H1 (cell line): ENCODE results near the gene ADGRD2. TPM values are rescaled to one million over a fixed set of nuclear protein-coding genes. Genes with fewer than 3 reads are reported as not detected.
A peak's percentile ranks its signal among the peaks of the same experiment; 100 is the strongest.

Experiments used
- CTCF ChIA-PET: fragments of 300-600 bp; sonication (Branson Sonifier 250); formaldehyde crosslinking; loops from one replicate; lab custom pipeline; 2021; ENCODE audit not compliant: partially characterized antibody; lab: Charles Lee
- POLR2A ChIA-PET: fragments of 300-600 bp; sonication (Branson Sonifier 250); formaldehyde crosslinking; loops from one replicate; lab custom pipeline; 2021; ENCODE audit warnings: inconsistent platforms; ENCODE audit not compliant: partially characterized antibody; lab: Charles Lee
- DNase-seq, 2 experiments: peaks; one replicate each; pipeline versions ENCODE4 v3.0.0 to v3.0.0-alpha.2; 2010 to 2022; ENCODE audit warnings: low spot score in 2 of 2, low read depth in 1 of 2, mixed read lengths in 1 of 2
- FAIRE-seq: peaks from 2 replicates; lab custom pipeline; 2011; peaks lifted over from hg19 to GRCh38; lab: Jason Lieb, UNC
- H2AFZ ChIP-seq: 2 replicates; pipeline ENCODE4 v1.8.1; 2012; ENCODE audit warnings: low read length, inconsistent platforms
- H2AK5ac ChIP-seq: 2 replicates; pipeline ENCODE4 v1.6.1; 2013; ENCODE audit warnings: low read depth, low read length
- H2BK120ac ChIP-seq: replicated peaks from 2 replicates; pipeline ENCODE3; 2013; ENCODE audit warnings: low read depth, low read length, inconsistent platforms
- H2BK12ac ChIP-seq: 2 replicates; pipeline ENCODE4 v1.6.1; 2013; ENCODE audit warnings: low read depth, low read length
- H2BK15ac ChIP-seq: 2 replicates; pipeline ENCODE4 v1.6.1; 2013; ENCODE audit warnings: low read length
- H2BK20ac ChIP-seq: 2 replicates; pipeline ENCODE4 v1.6.1; 2013; ENCODE audit warnings: low read length
- H2BK5ac ChIP-seq: 2 replicates; pipeline ENCODE4 v1.6.1; 2013; ENCODE audit warnings: low read depth, low read length
- H3K14ac ChIP-seq: 2 replicates; pipeline ENCODE4 v1.6.1; 2013; ENCODE audit warnings: inconsistent platforms; ENCODE audit not compliant: insufficient read length
- H3K18ac ChIP-seq: 2 replicates; pipeline ENCODE4 v1.6.1; 2013; ENCODE audit warnings: low read length; ENCODE audit errors: extremely low read depth
- H3K23ac ChIP-seq: 2 replicates; pipeline ENCODE4 v1.6.1; 2013; ENCODE audit warnings: inconsistent platforms; ENCODE audit not compliant: insufficient read length
- H3K23me2 ChIP-seq: 2 replicates; pipeline ENCODE4 v1.6.1; 2013; ENCODE audit warnings: low read depth, low read length
- H3K27ac ChIP-seq: 2 replicates; pipeline ENCODE4 v1.6.1; 2011; ENCODE audit warnings: low read depth, low read length, inconsistent platforms
- H3K27me3 ChIP-seq, 4 experiments: replicated peaks in 1 of 4; 1 replicate in 1 of 4; 2 replicates in 3 of 4; pipeline versions ENCODE4 v1.6.1 to v1.8.1; 2011 to 2013; ENCODE audit warnings: low read length in 3 of 4, mild to moderate bottlenecking in 3 of 4, inconsistent platforms in 2 of 4, mixed read lengths in 2 of 4, moderate library complexity in 1 of 4; ENCODE audit not compliant: control insufficient read depth in 3 of 4, insufficient read depth in 3 of 4; ENCODE audit errors: extremely low read depth in 1 of 4
- H3K36me3 ChIP-seq, 4 experiments: 2 replicates each; pipeline versions ENCODE4 v1.6.1 to v1.8.1; 2011 to 2013; ENCODE audit warnings: mild to moderate bottlenecking in 4 of 4, low read length in 3 of 4, moderate library complexity in 2 of 4, control low read depth in 1 of 4, inconsistent platforms in 1 of 4; ENCODE audit not compliant: insufficient read depth in 4 of 4, control insufficient read depth in 2 of 4
- H3K4ac ChIP-seq: replicated peaks from 2 replicates; pipeline ENCODE3; 2013; ENCODE audit warnings: low read length, low read depth, mixed read lengths, inconsistent platforms; ENCODE audit not compliant: insufficient read length
- H3K4me1 ChIP-seq, 4 experiments: replicated peaks in 1 of 4; 1 replicate in 1 of 4; 2 replicates in 3 of 4; pipeline versions ENCODE4 v1.6.1 to v1.8.1; 2011 to 2013; ENCODE audit warnings: low read length in 3 of 4, inconsistent platforms in 2 of 4, mixed read lengths in 1 of 4; ENCODE audit not compliant: insufficient read depth in 4 of 4, control insufficient read depth in 3 of 4
- H3K4me2 ChIP-seq, 2 experiments: 2 replicates each; pipeline versions ENCODE4 v1.6.1 to v1.8.1; 2011 to 2013; ENCODE audit warnings: low read depth in 2 of 2, low read length in 2 of 2, control low read depth in 1 of 2, inconsistent platforms in 1 of 2, mild to moderate bottlenecking in 1 of 2; ENCODE audit not compliant: insufficient read depth in 1 of 2
- H3K4me3 ChIP-seq, 4 experiments: fragments of 200-600, 300-600 bp in 1 of 4; sonication (generic), shearing (Covaris generic), sonication (Bioruptor Twin) in 1 of 4; 2 replicates each; pipeline versions ENCODE4 v1.5.1 to v1.8.1; 2011 to 2016; ENCODE audit warnings: low read length in 4 of 4, low read depth in 3 of 4, control low read depth in 2 of 4, inconsistent platforms in 2 of 4, mild to moderate bottlenecking in 2 of 4, mixed read lengths in 1 of 4, moderate library complexity in 1 of 4; ENCODE audit not compliant: insufficient read depth in 2 of 4; ENCODE audit errors: extremely low read depth in 1 of 4
- H3K56ac ChIP-seq: replicated peaks from 2 replicates; pipeline ENCODE3; 2013; ENCODE audit warnings: low read depth, mild to moderate bottlenecking, mixed read lengths, low read length, inconsistent platforms; ENCODE audit not compliant: insufficient read length
- H3K79me1 ChIP-seq: 2 replicates; pipeline ENCODE4 v1.6.1; 2013; ENCODE audit warnings: low read depth, low read length, control low read depth
- H3K79me2 ChIP-seq, 2 experiments: 2 replicates each; pipeline versions ENCODE4 v1.6.1 to v1.8.1; 2012 to 2013; ENCODE audit warnings: low read length in 2 of 2, mild to moderate bottlenecking in 2 of 2, inconsistent platforms in 1 of 2; ENCODE audit not compliant: insufficient read depth in 2 of 2, control insufficient read depth in 1 of 2
- H3K9ac ChIP-seq, 4 experiments: replicated peaks in 1 of 4; 1 replicate in 1 of 4; 2 replicates in 3 of 4; pipeline versions ENCODE4 v1.6.1 to v1.8.1; 2011 to 2013; ENCODE audit warnings: low read depth in 3 of 4, low read length in 3 of 4, control low read depth in 2 of 4, mild to moderate bottlenecking in 2 of 4, moderate library complexity in 2 of 4, inconsistent platforms in 1 of 4; ENCODE audit errors: extremely low read depth in 1 of 4
- H3K9me3 ChIP-seq, 2 experiments: 2 replicates each; pipeline versions ENCODE4 v1.6.1 to v1.8.1; 2012 to 2013; ENCODE audit warnings: mild to moderate bottlenecking in 2 of 2, moderate library complexity in 2 of 2, control low read depth in 1 of 2, inconsistent platforms in 1 of 2, low read depth in 1 of 2, low read length in 1 of 2, mixed read lengths in 1 of 2; ENCODE audit not compliant: insufficient read depth in 2 of 2
- H4K20me1 ChIP-seq, 2 experiments: replicated peaks in 1 of 2; 2 replicates each; pipeline versions ENCODE3 to v1.8.1; 2011 to 2013; ENCODE audit warnings: inconsistent platforms in 2 of 2, low read length in 2 of 2, mild to moderate bottlenecking in 1 of 2; ENCODE audit not compliant: insufficient read depth in 2 of 2, control insufficient read depth in 1 of 2
- H4K5ac ChIP-seq: 2 replicates; pipeline ENCODE4 v1.6.1; 2013; ENCODE audit warnings: low read length, low read depth, mixed read lengths, inconsistent platforms; ENCODE audit not compliant: insufficient read length
- H4K8ac ChIP-seq: 2 replicates; pipeline ENCODE4 v1.8.0; 2013; ENCODE audit warnings: mild to moderate bottlenecking, moderate library complexity, low read length, inconsistent platforms; ENCODE audit not compliant: insufficient read depth; ENCODE audit errors: extremely low read depth
- H4K91ac ChIP-seq: replicated peaks from 2 replicates; pipeline ENCODE3; 2013; ENCODE audit warnings: low read length, mixed read lengths, inconsistent platforms; ENCODE audit not compliant: insufficient read length
- KDM1A ChIP-seq: fragments of 200-600, 300-600 bp; sonication (generic); IDR thresholded peaks from 2 replicates; pipeline ENCODE4 v1.7.1; 2016; ENCODE audit warnings: mild to moderate bottlenecking, low read length, borderline replicate concordance
- TAF1 ChIP-seq: IDR thresholded peaks from 2 replicates; pipeline ENCODE4 v1.6.1; 2011; ENCODE audit warnings: mild to moderate bottlenecking, low read depth, low read length
- WGBS, 2 experiments: shearing (Covaris generic) in 1 of 2; methylation state at CpG; one replicate each; pipeline versions ENCODE4 v1.1.6 to v1.1.7; 2013 to 2015; ENCODE audit warnings: low lambda C conversion rate in 2 of 2, mixed read lengths in 2 of 2, inconsistent platforms in 1 of 2, low coverage in 1 of 2, missing lambda C conversion rate in 1 of 2; ENCODE audit not compliant: insufficient replicate concordance in 2 of 2, insufficient coverage in 1 of 2, insufficient read length in 1 of 2; ENCODE audit errors: extremely low coverage in 1 of 2, missing lambda C conversion rate in 1 of 2; 5-methylcytosine and 5-hydroxymethylcytosine counted together
- polyA plus RNA-seq, 7 experiments: library from polyadenylated mRNA; depleted of rRNA in 3 of 7; stranded (reverse) in 5 of 7; unstranded in 2 of 7; fragments of >200 nt in 5 of 7; fragments of 200-250 nt in 2 of 7; gene quantifications; 1 replicate in 5 of 7; 2 replicates in 1 of 7; 4 replicates in 1 of 7; pipeline versions ENCODE4 v1.2.1 to v1.2.3, GENCODE V29; 2011 to 2013; ENCODE audit warnings: missing spikeins in 2 of 7, mixed read lengths in 2 of 7
- total RNA-seq: library from RNA; stranded (reverse); fragmentation: NEBNext Ultra II Directional; extraction: Animal tissue kit (Norgen Biotek cat#: 25700); gene quantifications from 2 replicates; pipeline ENCODE4 v1.2.1, GENCODE V29; 2021

ADGRD2 gene
- total and polyA plus RNA-seq, 2 of the 8 experiments (the other 6 are each of a cell fraction or from before 2014, with no cell fraction given), result 0.41 to 1.4 TPM

- FAIRE-seq (no peak), DNase-seq (no peak)
- Histone ChIP-seq H3K23me2 (peaks cover 10% of the 10 kb centered on the region; the same call in 1 of the 2 replicates), H3K4me2 (peak overlapping the region; percentile 56 to 90), H3K27me3 (peaks cover 8 to 40% (median 38%) of the 10 kb centered on the region in 4 experiments), H3K14ac (no peak overlapping the region), H2BK20ac (no peak overlapping the region), H3K4me3 (peak overlapping the region in 3 of 4 experiments; percentile 27 to 58 (median 40); a peak in 4 of 8 replicates), H2AK5ac (0 out of 2 replicates have a peak overlapping the region, but pooled peaks have one; percentile 46), H4K8ac (no peak overlapping the region), H3K4me1 (peaks cover 4 to 44% (median 32%) of the 10 kb centered on the region in 4 experiments), H4K20me1 (peaks cover 0 to 4% of the 10 kb centered on the region in 2 experiments), H3K36me3 (no peaks in the 10 kb centered on the region), H2BK120ac (no peak overlapping the region), H3K79me2 (no peaks in the 10 kb centered on the region), H3K18ac (peak overlapping the region; percentile 87; the same call in 1 of the 2 replicates), H4K5ac (no peak overlapping the region), H2BK15ac (peak overlapping the region; percentile 46; the same call in 1 of the 2 replicates), H4K91ac (peak overlapping the region; percentile 77), H3K4ac (no peak overlapping the region), H3K79me1 (no peaks in the 10 kb centered on the region), H2BK5ac (peak overlapping the region; percentile 15; the same call in 1 of the 2 replicates), H3K56ac (no peak overlapping the region), H3K9ac (no peak overlapping the region), H2BK12ac (0 out of 2 replicates have a peak overlapping the region, but pooled peaks have one; percentile 90), H3K23ac (no peak overlapping the region), H2AFZ (peak overlapping the region; percentile 55; the same call in 1 of the 2 replicates), H3K9me3 (no peaks in the 10 kb centered on the region), H3K27ac (no peak overlapping the region)
- TF ChIP-seq KDM1A (0 out of 2 replicates have a peak, but pooled peaks have one; percentile 21), TAF1 (no peak)
- WGBS, 2 experiments, result 39% methylated on average over 11 of the region's 12 CpGs; no CpG with 5 or more reads in 1 of the 2 experiments
- ChIA-PET CTCF (interaction anchor here (0.8 to 7.0 kb wide), 7 partner anchors 9 to 59 kb away, joined by 3 to 43 read pairs (median 3); no protein-coding TSS in a partner anchor), POLR2A (interaction anchor here (1.0 to 1.5 kb wide), 4 partner anchors 8 to 27 kb away, joined by 3 to 6 read pairs (median 3); no protein-coding TSS in a partner anchor)
Observed at GRCh38 chr9:124478354-124478753, 28.1 kb downstream of the ADGRD2 start.
